ENCODE data around the gene PLAC1.

DNA sequence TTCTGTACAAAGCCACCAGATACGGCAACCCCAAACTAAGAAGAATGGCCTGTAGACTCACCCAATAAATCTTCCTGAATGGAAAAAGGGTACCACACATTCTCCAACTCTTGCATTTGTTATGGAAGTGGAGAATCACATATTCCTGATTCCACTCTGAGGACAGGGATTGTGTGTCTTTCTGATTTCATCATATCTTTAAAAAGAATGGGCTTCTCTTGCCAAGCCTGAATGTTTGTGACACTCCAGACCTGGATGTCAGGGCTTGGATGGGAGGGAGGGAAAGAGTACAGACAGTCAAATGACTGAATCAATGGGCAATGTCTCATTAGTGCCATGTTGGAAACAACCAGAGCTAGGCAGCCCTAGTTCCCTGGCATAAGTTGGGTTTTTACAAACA, 77.4 kb downstream of the PLAC1 start:
- no peak for TF ChIP-seq EZH2phosphoT487 (IDR thresholded peaks at IDR 0.05; ENCODE audit: borderline replicate concordance, low read length)
- TF ChIP-seq, protein P1, sequence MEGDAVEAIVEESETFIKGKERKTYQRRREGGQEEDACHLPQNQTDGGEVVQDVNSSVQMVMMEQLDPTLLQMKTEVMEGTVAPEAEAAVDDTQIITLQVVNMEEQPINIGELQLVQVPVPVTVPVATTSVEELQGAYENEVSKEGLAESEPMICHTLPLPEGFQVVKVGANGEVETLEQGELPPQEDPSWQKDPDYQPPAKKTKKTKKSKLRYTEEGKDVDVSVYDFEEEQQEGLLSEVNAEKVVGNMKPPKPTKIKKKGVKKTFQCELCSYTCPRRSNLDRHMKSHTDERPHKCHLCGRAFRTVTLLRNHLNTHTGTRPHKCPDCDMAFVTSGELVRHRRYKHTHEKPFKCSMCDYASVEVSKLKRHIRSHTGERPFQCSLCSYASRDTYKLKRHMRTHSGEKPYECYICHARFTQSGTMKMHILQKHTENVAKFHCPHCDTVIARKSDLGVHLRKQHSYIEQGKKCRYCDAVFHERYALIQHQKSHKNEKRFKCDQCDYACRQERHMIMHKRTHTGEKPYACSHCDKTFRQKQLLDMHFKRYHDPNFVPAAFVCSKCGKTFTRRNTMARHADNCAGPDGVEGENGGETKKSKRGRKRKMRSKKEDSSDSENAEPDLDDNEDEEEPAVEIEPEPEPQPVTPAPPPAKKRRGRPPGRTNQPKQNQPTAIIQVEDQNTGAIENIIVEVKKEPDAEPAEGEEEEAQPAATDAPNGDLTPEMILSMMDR (IDR thresholded peaks at IDR 0.05; ENCODE audit: low read depth, low read length, poor library complexity, severe bottlenecking): no peak
